CD1c-positive myeloid dendritic cell (primary cell): Measurements from ENCODE around the gene SESN1.
"Not testable (repeated sequence)": the region's sequence is repeated elsewhere in the genome, so short reads cannot be mapped to it uniquely, and the experiment has no call there.

Experiments
- DNase-seq: peaks from one replicate; pipeline ENCODE4 v3.0.0-alpha.2; 2016; ENCODE audit errors: extremely low spot score

Gene SESN1

GRCh38 chr6:109094416-109095035 is at the start of gene SESN1:
Gene SESN1, minus strand, starts transcription at chr6:109094846. Its CDS starts 773 bp downstream, at chr6:109094073.
- peak; percentile 93 for DNase-seq

DNA sequence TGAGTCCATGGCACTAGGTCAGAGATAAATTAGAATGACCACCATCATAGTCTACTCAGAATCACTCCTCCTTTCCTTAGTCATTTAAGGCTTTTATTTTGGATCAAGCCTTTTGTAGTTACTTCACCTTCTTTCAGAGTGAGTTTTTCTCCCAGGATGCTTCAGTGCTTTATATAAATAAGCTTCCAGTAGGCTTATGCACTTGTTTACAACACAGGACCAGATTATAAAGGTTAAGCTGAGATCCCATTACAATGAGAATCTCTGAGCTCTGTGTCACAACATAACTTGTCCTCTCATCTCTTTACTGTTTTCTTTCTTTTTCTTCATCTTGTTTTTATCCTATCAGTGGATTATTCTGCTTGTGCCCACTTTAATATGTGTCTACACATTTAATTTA is 48.5 kb upstream of the SESN1 start:
- no peak for DNase-seq

- DNase-seq, result not testable (repeated sequence)
Observed at GRCh38 chr6:109142067-109142466, 47.4 kb upstream of the SESN1 start.

DNA sequence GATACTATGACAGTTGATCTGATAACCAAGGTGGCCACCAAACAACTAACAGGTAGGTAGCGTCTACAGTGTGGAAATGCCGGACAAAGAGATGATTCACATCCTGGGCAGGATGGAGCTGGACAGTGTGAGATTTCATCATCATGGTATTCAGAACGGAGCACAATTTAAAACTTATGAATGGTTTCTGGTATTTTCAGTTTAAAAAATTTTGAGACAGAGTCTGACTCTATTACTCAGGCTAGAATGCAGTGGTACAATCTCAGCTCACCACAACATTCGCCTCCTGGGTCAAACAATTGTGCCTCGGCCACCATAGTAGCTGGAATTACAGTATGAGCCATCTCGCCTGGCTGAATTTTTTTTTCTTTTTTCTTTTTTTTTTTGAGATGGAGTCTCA is 44.5 kb upstream of the SESN1 start:
- DNase-seq, result no peak

DNA sequence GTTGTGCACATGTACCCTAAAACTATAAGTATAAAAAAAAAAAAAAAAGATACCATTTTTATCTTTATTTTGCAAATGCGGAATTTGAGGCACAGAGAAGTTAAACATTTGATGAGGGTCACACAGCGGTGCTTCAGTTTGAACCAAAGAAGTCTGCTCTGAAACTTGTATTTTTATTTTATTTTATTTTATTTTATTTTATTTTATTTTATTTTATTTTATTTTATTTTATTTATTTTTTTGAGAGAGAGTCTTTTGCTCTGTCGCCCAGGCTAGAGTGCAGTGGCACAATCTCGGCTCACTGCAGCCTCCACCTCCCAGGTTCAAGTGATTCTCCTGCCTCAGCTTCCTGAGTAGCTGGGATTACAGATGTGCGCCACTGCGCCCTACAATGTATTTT is 41.9 kb upstream of the SESN1 start:
- not testable (repeated sequence) for DNase-seq

DNA sequence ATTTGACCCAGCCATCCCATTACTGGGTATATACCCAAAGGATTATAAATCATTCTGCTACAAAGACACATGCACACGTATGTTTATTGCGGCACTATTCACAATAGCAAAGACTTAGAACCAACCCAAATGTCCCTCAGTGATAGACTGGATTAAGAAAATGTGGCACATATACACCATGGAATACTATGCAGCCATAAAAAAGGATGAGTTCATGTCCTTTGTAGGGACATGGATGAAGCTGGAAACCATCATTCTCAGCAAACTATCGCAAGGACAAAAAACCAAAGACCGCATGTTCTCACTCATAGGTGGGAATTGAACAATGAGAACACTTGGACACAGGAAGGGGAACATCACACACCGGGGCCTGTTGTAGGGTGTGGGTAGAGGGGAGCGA is 41.4 kb upstream of the SESN1 start:
- not testable (repeated sequence) for DNase-seq

- not testable (repeated sequence) for DNase-seq
Observed at GRCh38 chr6:109135600-109135999, 41.0 kb upstream of the SESN1 start.

DNA sequence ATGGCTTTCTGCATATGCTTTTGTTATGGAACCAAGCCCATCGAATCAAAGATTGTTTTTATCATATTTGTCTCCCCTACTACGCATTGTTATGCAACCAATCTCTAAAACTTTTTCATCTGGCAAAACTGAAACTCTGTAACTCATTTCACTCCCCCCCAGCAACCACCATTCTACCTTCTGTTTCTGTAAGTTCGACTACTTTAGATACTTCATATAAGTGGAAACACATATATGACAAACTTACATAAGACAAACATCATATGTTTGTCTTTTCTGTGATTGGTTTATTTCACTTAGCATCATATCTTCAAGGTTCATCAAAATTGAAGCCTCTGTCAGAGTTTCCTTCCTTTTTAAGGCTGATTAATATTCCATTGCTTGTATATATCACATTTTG is 35.4 kb upstream of the SESN1 start:
- no peak for DNase-seq

GRCh38 chr6:109125504-109125903 is 30.9 kb upstream of the SESN1 start:
- no peak for DNase-seq

GRCh38 chr6:109124219-109124618 is 29.6 kb upstream of the SESN1 start:
- DNase-seq, result no peak

- DNase-seq, result no peak
Observed at GRCh38 chr6:109121411-109121810, 26.8 kb upstream of the SESN1 start.

- DNase-seq, result no peak
Observed at GRCh38 chr6:109118871-109119354, 24.3 kb upstream of the SESN1 start.

GRCh38 chr6:109118337-109118736 is 23.7 kb upstream of the SESN1 start:
- no peak for DNase-seq

- DNase-seq, result no peak
Observed at GRCh38 chr6:109117346-109118035, 22.8 kb upstream of the SESN1 start.

DNA sequence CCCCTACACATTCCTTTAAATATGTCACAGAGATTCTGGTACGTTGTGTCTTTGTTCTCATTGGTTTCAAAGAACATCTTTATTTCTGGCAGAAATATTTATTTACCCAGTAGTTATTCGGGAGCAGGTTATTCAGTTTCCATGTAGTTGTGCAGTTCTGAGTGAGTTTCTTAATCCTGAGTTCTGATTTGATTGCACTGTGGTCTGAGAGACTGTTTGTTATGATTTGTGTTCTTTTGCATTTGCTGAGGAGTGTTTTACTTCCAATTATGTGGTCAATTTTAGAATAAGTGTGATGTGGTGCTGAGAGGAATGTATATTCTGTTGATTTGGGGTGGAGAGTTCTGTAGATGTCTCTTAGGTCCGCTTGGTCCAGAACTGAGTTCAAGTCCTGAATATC is 18.0 kb upstream of the SESN1 start:
- DNase-seq, result not testable (repeated sequence)

DNA sequence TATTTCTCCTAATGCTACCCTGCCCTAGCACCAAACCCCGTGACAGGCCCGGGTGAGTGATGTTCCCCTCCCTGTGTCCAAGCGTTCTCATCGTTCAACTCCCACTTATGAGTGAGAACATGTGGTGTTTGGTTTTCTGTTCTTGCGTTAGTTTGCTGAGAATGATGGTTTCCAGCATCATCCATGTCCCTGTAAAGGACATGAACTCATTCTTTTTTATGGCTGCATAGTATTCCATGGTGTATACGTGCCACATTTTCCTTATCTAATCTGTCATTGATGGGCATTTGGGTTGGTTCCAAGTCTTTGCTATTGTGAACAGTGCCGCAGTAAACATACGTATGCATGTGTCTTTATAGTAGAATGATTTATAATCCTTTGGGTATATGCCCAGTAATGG is 15.0 kb upstream of the SESN1 start:
- DNase-seq, result not testable (repeated sequence)

DNA sequence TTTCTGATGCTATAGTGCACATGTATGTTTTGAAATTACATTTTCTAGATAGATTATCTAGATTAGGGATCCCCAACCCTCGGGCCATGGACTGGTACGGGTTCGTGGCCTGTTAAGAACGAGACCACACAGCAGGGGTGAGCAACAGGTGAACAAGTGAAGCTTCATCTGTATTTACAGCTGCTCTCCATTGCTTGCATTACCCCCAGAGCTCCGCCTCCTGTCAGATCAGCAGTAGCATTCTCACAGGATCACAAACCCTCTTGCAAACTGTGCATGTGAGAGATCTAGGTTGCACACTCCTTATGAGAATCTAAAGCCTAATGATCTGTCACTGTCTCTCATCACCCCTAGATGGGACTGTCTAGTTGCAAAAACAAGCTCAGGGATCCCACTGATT is 11.0 kb upstream of the SESN1 start:
- DNase-seq, result no peak

- DNase-seq, result no peak
Observed at GRCh38 chr6:109104512-109104911, 9.9 kb upstream of the SESN1 start.

DNA sequence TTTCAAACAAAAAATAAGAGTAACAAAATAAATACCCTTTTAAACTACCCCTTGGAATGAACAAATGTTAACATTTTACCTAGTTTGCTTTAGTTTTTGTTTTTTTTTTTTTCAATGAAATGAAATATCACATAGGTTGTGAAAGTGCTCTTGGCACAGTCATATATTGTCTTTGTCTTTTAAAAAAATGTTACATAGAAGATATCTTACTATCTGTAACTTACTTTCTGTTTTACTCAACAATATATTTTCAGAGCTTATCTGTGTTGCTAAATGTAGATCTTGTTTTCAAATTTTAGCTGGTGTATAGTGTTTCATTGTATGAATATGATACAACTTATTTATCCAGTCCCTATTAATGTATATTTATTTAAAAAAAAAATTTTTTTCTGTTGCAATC is 9.3 kb upstream of the SESN1 start:
- no peak for DNase-seq

GRCh38 chr6:109102762-109103161 is 8.1 kb upstream of the SESN1 start:
- DNase-seq, result no peak

DNA sequence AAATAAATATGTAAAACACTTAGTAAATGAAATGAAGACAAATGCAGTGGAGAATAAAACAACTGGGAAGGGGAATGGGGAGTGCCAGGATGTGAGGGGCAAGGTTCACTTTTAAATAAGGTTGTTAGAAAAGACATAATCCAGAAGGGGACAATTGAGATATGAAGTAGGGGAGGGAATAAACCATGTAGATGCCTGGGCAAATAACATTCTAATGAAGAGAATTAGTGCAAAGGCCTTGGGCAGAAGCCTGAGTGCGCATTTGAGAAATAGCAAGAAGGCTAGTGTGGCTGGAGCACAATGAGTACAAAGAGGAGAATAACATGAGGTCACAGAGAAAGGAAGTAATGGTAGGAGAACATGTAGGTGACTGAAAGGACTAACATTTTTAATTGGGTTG is 3.0 kb upstream of the SESN1 start:
- no peak for DNase-seq

GRCh38 chr6:109096208-109096607 is 1.6 kb upstream of the SESN1 start:
- no peak for DNase-seq

DNA sequence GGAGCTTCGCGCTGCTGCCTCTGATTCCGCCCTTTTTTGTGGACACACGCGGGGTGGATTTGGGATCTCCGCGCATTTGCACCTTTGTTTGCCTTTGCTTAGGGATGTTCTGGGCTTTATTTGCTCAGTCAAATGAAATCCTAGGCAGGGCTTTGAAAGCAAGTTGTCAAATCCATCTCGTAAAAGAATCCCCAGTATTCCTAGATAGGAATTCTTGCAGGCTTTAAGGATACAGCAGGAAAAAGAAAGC is 1.1 kb upstream of the SESN1 start:
- DNase-seq, result no peak
